Trophoblast cell (in vitro differentiated cells and primary cell): ENCODE data around the gene ZSWIM6.
A peak's percentile ranks its signal among the peaks of the same experiment; 100 is the strongest.

Source experiments
- DNase-seq, 2 donors: peaks; one replicate each; pipeline ENCODE4 v3.0.0-alpha.2; 2016
- H2AFZ ChIP-seq: 2 replicates; pipeline ENCODE4 v1.6.1; 2013; ENCODE audit warnings: low read length, moderate library complexity, mild to moderate bottlenecking; ENCODE audit not compliant: insufficient read depth, poor library complexity
- H2AK5ac ChIP-seq: 2 replicates; pipeline ENCODE4 v1.6.1; 2013; ENCODE audit warnings: mild to moderate bottlenecking, low read length
- H2BK120ac ChIP-seq: 2 replicates; pipeline ENCODE4 v1.6.1; 2013; ENCODE audit warnings: low read length, mild to moderate bottlenecking, moderate library complexity; ENCODE audit not compliant: insufficient read depth, poor library complexity
- H2BK12ac ChIP-seq: 2 replicates; pipeline ENCODE4 v1.6.1; 2013; ENCODE audit warnings: mild to moderate bottlenecking, low read length, moderate library complexity
- H2BK5ac ChIP-seq: 2 replicates; pipeline ENCODE4 v1.6.1; 2013; ENCODE audit warnings: low read length, low read depth, moderate library complexity, mild to moderate bottlenecking; ENCODE audit not compliant: poor library complexity
- H3K14ac ChIP-seq: 2 replicates; pipeline ENCODE4 v1.6.1; 2013; ENCODE audit warnings: mild to moderate bottlenecking, low read length
- H3K18ac ChIP-seq: 2 replicates; pipeline ENCODE4 v1.6.1; 2013; ENCODE audit warnings: mild to moderate bottlenecking, low read length
- H3K23ac ChIP-seq: 2 replicates; pipeline ENCODE4 v1.6.1; 2013; ENCODE audit warnings: low read length
- H3K27ac ChIP-seq: 2 replicates; pipeline ENCODE4 v1.5.1; 2013; ENCODE audit warnings: low read depth, mild to moderate bottlenecking, inconsistent platforms, low read length, moderate library complexity
- H3K27me3 ChIP-seq: 2 replicates; pipeline ENCODE4 v1.6.1; 2013; ENCODE audit warnings: inconsistent platforms, mild to moderate bottlenecking, low read length, moderate library complexity; ENCODE audit not compliant: insufficient read depth
- H3K36me3 ChIP-seq, 2 experiments: 1 replicate in 1 of 2; 2 replicates in 1 of 2; pipeline ENCODE4 v1.6.1; 2013; ENCODE audit warnings: low read length in 2 of 2, mild to moderate bottlenecking in 2 of 2, moderate library complexity in 1 of 2; ENCODE audit not compliant: insufficient read depth in 2 of 2, control insufficient read depth in 1 of 2
- H3K4ac ChIP-seq: 2 replicates; pipeline ENCODE4 v1.6.1; 2013; ENCODE audit warnings: low read depth, mild to moderate bottlenecking, low read length, moderate library complexity
- H3K4me1 ChIP-seq, 2 experiments: 1 replicate in 1 of 2; 2 replicates in 1 of 2; pipeline ENCODE4 v1.6.1; 2013; ENCODE audit warnings: low read length in 2 of 2, mild to moderate bottlenecking in 2 of 2, moderate library complexity in 1 of 2; ENCODE audit not compliant: insufficient read depth in 2 of 2, control insufficient read depth in 1 of 2
- H3K4me2 ChIP-seq: 2 replicates; pipeline ENCODE4 v1.6.1; 2013; ENCODE audit warnings: inconsistent platforms, mild to moderate bottlenecking, low read length, moderate library complexity
- H3K4me3 ChIP-seq: 2 replicates; pipeline ENCODE4 v1.5.1; 2013; ENCODE audit warnings: mild to moderate bottlenecking, low read depth, low read length, inconsistent platforms
- H3K79me1 ChIP-seq: one replicate; pipeline ENCODE4 v1.6.1; 2013; ENCODE audit warnings: low read length
- H3K79me2 ChIP-seq: 2 replicates; pipeline ENCODE4 v1.6.1; 2013; ENCODE audit warnings: low read length, mild to moderate bottlenecking; ENCODE audit not compliant: control insufficient read depth, insufficient read depth, poor library complexity
- H3K9ac ChIP-seq: 2 replicates; pipeline ENCODE4 v1.6.1; 2013; ENCODE audit warnings: mild to moderate bottlenecking, low read length
- H3K9me3 ChIP-seq: 2 replicates; pipeline ENCODE4 v1.6.1; 2013; ENCODE audit warnings: low read depth, mild to moderate bottlenecking, control low read depth, inconsistent platforms, low read length; ENCODE audit not compliant: insufficient read depth
- H4K12ac ChIP-seq: 2 replicates; pipeline ENCODE4 v1.6.1; 2013; ENCODE audit warnings: low read depth, mild to moderate bottlenecking, low read length, moderate library complexity
- H4K8ac ChIP-seq: 2 replicates; pipeline ENCODE4 v1.6.1; 2013; ENCODE audit warnings: low read depth, mild to moderate bottlenecking, low read length, moderate library complexity
- H4K91ac ChIP-seq: one replicate; pipeline ENCODE4 v1.6.1; 2013; ENCODE audit warnings: low read depth, mild to moderate bottlenecking, low read length, moderate library complexity
- whole genome bisulfite sequencing: extraction: QIAGEN DNeasy Blood & Tissue Kit; methylation state at CpG from one replicate; pipeline ENCODE4 v1.1.7; 2013; ENCODE audit warnings: missing lambda C conversion rate; ENCODE audit not compliant: insufficient read length, insufficient coverage; ENCODE audit errors: extremely low coverage; 5-methylcytosine and 5-hydroxymethylcytosine counted together

The ZSWIM6 gene

DNA sequence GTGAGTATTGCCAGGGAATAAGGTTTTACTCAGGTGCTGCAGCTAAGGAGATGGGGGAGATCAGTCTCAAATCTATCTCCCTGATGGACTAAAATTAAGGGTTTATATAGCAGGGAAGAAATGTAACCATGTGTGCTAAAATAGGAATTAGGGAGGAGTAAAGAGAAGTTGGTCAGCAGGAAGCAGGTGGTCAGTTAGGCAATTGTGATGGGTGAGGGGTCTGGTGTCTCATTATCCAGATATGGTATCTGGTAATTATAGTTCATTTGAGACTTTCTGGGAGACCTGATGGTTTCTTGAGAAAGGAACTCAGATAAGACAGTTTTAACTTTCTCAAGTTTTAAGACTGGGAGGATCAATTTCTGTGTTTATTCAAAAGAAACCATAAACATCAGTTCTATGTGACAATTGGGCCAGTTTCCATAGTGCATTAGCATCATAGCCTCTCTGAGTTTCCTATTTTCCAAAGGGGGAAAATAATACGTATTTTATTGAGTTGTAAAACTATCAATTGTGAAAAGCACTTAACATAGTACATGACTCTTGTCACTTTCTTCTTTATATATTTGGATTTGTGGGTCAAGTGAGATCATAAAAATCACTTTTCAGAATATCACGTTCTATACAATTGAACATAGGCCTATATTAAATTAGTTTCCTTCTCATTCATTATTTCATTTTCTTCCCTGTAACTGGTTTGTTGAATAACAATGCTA is 115.9 kb downstream of the ZSWIM6 start:
- Histone ChIP-seq H3K36me3 (no peaks in the 10 kb centered on the region), H4K8ac (no peak overlapping the region), H3K79me2 (no peaks in the 10 kb centered on the region), H3K18ac (no peak overlapping the region), H3K79me1 (peaks cover 1% of the 10 kb centered on the region), H3K9me3 (peaks cover 2% of the 10 kb centered on the region), H3K4me3 (no peak overlapping the region), H3K14ac (no peak overlapping the region), H3K23ac (no peak overlapping the region), H3K27ac (no peak overlapping the region), H3K4me2 (no peak overlapping the region), H3K4ac (no peak overlapping the region), H3K27me3 (no peaks in the 10 kb centered on the region), H2AFZ (no peak overlapping the region), H2BK120ac (no peak overlapping the region), H2AK5ac (no peak overlapping the region), H2BK5ac (no peak overlapping the region), H3K4me1 (peaks cover 0 to 4% of the 10 kb centered on the region in 2 experiments), H2BK12ac (no peak overlapping the region), H4K12ac (no peak overlapping the region), H3K9ac (no peak overlapping the region), H4K91ac (no peak overlapping the region)
- no CpG with 5 or more reads among the region's 2 CpGs for WGBS
- DNase-seq: no peak

DNA sequence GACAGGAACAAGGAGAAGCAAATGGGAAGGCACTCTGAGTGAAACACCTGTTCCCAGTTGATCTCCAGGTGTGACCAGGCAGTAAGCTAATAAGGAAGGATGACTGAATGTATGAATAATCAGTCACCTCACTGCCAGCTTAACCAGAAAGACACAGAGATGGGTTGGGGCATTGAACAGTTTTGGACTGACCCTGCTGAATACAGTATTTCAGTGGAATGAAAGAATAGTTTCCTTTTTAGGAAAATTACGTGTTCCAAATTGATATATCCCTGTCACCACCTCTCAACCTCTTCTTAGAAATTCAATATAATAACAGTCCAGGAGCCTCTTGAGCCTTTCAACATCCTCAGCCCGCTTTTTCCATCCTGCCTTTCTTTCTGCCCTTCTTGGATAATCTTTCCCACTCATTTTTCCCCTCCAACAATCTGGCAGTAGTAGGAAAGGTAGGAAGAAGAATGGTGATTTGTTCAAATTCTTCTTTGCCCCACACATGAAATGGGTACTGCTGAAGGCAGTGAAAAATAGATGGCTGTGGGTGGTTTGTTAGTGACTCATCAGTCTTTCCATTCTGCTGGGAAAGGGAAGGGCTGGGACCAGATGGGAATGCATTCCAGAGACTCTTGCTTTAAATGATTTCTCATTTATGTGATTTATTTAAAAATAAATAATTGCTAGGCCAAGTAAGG is 117.9 kb downstream of the ZSWIM6 start:
- Histone ChIP-seq H4K8ac (no peak overlapping the region), H2BK12ac (no peak overlapping the region), H3K27me3 (no peaks in the 10 kb centered on the region), H2AK5ac (no peak overlapping the region), H3K4me2 (no peak overlapping the region), H4K91ac (no peak overlapping the region), H2AFZ (no peak overlapping the region), H3K4me3 (no peak overlapping the region), H3K79me1 (peaks cover 1% of the 10 kb centered on the region), H3K9ac (no peak overlapping the region), H3K9me3 (peaks cover 2% of the 10 kb centered on the region), H2BK5ac (no peak overlapping the region), H3K14ac (no peak overlapping the region), H4K12ac (no peak overlapping the region), H3K4ac (no peak overlapping the region), H2BK120ac (no peak overlapping the region), H3K4me1 (peaks cover 0 to 4% of the 10 kb centered on the region in 2 experiments), H3K36me3 (no peaks in the 10 kb centered on the region), H3K18ac (no peak overlapping the region), H3K79me2 (no peaks in the 10 kb centered on the region), H3K23ac (no peak overlapping the region), H3K27ac (no peak overlapping the region)
- DNase-seq: peak in 1 of 2 donors; percentile 37
- WGBS: no CpG with 5 or more reads among the region's 2 CpGs

DNA sequence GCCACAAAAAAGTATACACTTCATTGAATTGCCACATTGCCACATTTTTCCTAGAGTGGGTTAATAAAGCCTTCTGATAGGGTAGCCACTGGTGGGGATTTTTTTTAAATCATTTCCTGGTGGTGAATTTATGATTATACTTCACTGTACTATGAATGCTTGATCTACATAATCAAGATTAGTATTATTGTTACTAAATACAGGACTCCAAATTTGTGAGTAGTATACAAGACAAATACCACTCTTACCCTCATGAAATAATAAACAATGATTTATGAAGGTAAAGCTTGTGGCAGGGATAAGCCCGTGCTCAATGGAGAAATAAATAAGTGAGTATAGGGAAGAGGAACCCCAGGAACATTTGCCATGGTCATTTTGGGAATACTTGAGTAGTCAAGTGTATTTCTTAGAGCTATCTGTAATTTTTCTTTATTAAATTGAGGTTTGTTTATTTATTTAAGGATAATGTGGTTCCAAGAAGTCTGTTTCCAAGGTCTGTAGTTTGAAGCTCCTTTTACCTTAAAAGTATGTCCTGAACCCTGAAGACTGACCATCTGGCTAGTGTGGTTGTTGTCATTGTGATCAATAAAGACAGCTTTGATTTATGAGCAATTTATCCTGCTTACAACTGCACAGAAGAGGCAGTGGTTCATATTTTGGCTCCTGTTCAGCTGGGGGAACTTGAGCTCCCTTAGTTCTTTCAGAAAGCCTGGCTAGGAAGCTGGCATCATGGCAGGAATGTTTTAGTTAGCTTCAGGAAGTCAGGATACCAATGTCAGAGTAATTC is 118.6 kb downstream of the ZSWIM6 start:
- no peak for DNase-seq
- Histone ChIP-seq H3K79me2 (no peaks in the 10 kb centered on the region), H3K9me3 (peaks cover 2% of the 10 kb centered on the region), H2BK12ac (no peak overlapping the region), H2BK5ac (no peak overlapping the region), H2AFZ (no peak overlapping the region), H3K4me3 (no peak overlapping the region), H4K12ac (no peak overlapping the region), H3K18ac (no peak overlapping the region), H4K91ac (no peak overlapping the region), H3K27ac (no peak overlapping the region), H2BK120ac (no peak overlapping the region), H4K8ac (no peak overlapping the region), H3K9ac (no peak overlapping the region), H3K4ac (no peak overlapping the region), H3K23ac (no peak overlapping the region), H3K4me1 (peaks cover 0 to 4% of the 10 kb centered on the region in 2 experiments), H3K36me3 (no peaks in the 10 kb centered on the region), H3K4me2 (no peak overlapping the region), H3K14ac (no peak overlapping the region), H3K27me3 (no peaks in the 10 kb centered on the region), H3K79me1 (peaks cover 1% of the 10 kb centered on the region), H2AK5ac (no peak overlapping the region)
- WGBS: no CpG with 5 or more reads among the region's 1 CpG

DNA sequence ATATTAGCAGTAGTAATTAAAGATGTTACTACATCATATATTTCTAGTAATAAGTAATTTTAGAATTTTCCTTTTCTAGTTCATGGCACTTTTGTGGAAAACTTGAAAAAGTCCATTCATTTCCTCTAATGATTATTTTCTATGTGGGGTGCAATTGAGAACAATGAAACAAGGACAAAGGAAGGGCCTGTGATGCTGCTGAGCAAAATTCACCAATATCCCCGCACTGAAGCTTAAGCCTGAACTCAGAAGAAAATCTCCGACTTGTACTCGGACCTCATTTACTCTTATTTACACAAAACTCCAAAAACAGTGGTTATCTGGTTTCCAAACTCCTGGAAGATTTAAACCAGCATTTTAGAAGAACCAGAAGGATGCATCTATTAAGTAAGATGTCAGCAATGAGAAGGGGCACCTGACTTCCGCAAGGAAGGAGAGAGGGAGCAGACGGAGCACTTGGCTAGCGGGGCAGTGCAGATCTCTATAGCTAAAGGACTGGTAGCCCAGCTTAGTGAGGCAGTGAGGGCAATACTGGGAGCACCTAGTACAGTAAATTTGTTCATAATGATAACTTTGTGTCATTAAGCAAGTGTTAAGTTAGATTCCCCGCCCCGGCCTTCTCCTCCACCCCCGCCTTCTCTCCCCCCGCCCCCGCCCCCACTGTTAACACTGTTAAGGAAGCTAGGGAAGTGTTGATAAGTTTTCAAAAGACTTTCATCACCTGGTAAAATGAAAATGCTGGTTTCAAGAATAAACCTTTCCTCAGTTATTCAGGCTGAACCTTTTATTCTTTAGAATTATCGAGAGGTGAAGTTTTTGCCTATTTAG is 123.3 kb downstream of the ZSWIM6 start:
- DNase-seq: no peak
- Histone ChIP-seq H3K4me1 (no peaks in the 10 kb centered on the region), H2BK12ac (no peak overlapping the region), H2AFZ (no peak overlapping the region), H3K27me3 (no peaks in the 10 kb centered on the region), H4K91ac (no peak overlapping the region), H3K9me3 (no peaks in the 10 kb centered on the region), H3K79me1 (no peaks in the 10 kb centered on the region), H3K23ac (no peak overlapping the region), H3K4me3 (no peak overlapping the region), H4K12ac (no peak overlapping the region), H3K36me3 (no peaks in the 10 kb centered on the region), H2AK5ac (no peak overlapping the region), H3K18ac (no peak overlapping the region), H3K79me2 (no peaks in the 10 kb centered on the region), H3K9ac (no peak overlapping the region), H2BK5ac (no peak overlapping the region), H3K27ac (no peak overlapping the region), H2BK120ac (no peak overlapping the region), H3K14ac (no peak overlapping the region), H3K4me2 (no peak overlapping the region), H4K8ac (no peak overlapping the region), H3K4ac (no peak overlapping the region)
- no CpG with 5 or more reads among the region's 12 CpGs for WGBS
